VCaP (cell line): ENCODE measurements around the gene GHRH.

Experiments used
- H3K27ac ChIP-seq: fragments of 450-650 bp; 2 replicates; pipeline ENCODE4 v1.5.1; 2017
- TF ChIP-seq, protein P1 (sequence below): fragments of 450-650 bp; conservative IDR thresholded peaks from 2 replicates; pipeline ENCODE4 v1.5.1; 2017; ENCODE audit warnings: mild to moderate bottlenecking, moderate library complexity

The GHRH gene

DNA sequence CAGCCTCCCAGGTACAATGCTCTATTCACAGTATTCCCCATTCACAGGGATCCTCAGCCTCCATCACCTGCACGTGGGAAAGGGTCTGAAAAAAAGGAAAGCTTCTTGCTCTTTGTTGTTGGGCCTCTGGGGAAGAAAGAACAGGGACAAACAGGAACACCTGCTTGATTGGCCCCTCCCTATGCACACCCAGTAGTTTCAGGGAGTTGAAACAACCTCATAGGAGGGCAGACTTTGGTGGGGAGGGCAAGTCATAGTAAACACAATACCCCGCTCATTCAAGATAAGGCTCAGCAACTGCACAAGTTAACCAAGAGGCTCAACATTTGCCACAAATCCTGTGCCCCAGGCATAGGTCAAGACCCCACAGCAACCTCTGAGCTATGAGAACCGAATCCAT, 1.7 kb downstream of the GHRH start:
- TF ChIP-seq, protein P1, sequence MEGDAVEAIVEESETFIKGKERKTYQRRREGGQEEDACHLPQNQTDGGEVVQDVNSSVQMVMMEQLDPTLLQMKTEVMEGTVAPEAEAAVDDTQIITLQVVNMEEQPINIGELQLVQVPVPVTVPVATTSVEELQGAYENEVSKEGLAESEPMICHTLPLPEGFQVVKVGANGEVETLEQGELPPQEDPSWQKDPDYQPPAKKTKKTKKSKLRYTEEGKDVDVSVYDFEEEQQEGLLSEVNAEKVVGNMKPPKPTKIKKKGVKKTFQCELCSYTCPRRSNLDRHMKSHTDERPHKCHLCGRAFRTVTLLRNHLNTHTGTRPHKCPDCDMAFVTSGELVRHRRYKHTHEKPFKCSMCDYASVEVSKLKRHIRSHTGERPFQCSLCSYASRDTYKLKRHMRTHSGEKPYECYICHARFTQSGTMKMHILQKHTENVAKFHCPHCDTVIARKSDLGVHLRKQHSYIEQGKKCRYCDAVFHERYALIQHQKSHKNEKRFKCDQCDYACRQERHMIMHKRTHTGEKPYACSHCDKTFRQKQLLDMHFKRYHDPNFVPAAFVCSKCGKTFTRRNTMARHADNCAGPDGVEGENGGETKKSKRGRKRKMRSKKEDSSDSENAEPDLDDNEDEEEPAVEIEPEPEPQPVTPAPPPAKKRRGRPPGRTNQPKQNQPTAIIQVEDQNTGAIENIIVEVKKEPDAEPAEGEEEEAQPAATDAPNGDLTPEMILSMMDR = no peak
- H3K27ac ChIP-seq = no peak overlapping the region

DNA sequence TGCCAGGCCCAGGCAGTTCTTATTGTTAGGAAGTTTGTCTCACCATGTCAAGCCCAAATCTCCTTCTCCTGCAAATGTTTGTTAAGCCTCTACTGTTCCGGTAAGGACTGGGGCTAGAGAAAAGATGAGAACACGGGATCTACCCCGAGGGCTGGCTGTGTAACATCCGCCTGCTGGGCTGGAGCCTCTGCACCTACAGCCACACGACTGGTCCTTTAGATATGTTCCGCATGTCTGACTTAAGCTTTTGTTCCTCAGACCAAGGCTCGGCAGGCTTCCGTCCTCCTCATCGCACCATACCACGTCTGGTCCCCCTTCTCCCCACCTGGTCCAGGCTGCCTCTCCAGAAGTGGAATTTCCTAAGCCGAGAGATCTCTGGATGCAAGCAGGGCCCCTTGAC, 2.6 kb downstream of the GHRH start:
- no peak overlapping the region for H3K27ac ChIP-seq
- TF ChIP-seq, protein P1 = no peak

DNA sequence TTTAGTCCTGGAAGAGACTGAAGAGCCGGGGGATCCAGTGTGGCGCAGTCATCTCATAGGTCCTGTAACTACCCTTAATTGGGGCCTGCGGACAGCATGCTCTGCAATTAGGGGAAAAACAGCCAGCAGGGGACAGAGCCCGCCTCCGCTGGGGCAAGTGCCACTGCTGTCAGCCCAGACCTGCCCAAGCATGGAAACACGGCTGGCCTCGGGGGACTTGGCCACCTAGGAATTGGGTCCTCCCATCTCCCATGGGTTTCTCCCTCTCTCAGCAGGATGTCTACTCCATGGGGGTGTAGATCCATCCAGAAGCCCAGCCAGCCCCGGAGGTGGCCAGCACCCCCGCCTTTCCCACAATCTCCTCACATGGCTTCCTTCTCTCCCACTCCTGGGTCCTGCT, 3.6 kb downstream of the GHRH start:
- TF ChIP-seq, protein P1 = no peak
- no peak overlapping the region for H3K27ac ChIP-seq

DNA sequence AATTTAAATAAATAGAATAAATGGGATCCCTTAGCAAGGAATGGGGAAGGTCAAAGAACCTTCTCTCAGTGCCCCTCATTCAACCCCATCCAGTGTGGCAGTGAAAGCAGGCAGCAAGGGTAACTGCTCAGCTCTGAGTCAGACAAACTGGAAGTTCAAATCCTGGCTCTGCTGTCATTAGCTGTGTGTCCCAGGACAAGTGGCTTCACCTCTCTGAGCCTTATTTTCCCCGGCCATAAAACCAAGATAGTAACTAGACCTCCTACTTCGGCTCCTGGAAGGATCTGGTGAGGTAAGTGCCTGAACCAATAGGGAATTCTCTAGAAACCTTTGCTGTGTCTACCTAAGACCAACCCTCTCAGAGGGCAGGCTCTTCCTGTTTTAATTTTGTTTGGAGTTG, 4.1 kb downstream of the GHRH start:
- TF ChIP-seq, protein P1 = no peak
- no peak overlapping the region for H3K27ac ChIP-seq

DNA sequence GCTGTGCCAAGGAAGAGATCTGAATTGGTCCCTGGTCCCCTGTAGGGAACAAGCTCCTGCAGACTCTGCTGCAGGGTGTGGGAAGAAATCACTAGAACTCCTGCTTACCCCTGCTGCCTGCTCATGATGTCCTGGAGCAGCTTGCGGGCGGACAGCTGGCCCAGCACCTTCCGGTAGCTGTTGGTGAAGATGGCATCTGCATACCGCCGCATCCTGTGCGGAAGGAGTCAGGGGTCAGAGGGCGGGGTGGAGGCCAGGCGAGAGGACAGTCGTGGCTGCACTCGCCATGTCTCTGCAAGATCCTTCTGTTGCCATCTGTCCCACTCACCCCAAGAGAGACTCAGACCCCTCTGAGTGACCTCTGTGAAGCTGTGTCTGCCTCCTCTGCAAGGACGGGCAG, 5.3 kb downstream of the GHRH start:
- TF ChIP-seq, protein P1 = no peak
- H3K27ac ChIP-seq = no peak overlapping the region

DNA sequence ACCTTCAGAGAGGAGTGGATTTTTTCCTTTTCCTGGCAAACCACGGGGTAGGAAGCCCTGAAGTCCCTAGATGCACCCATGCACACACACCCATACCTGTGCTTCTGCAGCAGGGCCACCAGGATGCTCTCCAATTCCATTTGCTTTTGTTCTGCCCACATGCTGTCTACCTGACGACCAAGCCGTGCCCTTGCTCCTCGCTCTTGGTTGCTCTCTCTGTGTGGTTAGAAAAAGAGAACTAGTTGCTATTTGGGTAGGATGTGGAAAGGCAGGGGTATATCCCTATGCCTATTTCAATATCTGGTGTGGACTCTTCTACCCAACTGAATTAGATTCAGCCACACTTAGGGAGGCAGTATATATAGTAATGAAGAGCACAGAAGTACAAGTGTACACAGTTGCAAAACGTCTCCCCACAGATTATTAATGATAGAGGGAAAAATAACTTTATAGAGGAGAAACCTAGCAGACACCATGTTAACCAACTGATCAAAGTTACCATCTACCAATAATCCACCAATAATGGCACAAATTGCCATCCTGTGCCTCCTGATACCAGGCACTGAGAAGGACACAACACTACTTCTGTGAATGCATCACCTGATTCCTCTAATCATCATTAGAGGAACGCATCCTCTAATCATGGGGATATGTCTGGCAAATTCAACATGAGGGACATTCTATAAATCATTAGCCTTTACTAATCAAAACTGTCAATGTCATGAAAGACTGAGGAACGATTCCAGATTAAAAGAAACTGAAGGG, 7.3 kb downstream of the GHRH start:
- TF ChIP-seq, protein P1 = no peak

DNA sequence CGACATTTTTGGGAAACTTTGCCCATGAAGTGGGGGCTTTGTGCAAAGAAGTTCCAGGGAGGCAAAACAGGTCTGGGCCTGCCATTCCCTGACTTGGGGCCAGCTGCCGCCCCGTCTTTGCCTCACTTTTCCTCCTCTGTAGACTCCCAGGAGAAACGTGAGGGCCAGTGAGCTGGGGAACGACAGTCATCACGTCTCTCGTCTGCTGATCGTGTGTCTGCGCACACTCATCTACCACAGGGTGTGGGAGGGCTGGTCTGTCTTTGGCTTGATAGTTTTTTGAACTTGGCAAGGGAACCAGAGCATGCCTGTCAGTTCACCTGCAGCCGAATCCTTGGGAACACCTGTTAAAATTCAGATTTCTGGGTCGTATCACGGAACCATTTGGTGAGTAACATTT, 8.5 kb downstream of the GHRH start:
- TF ChIP-seq, protein P1 = no peak
- no peak overlapping the region for H3K27ac ChIP-seq

More for the DNA sequence above, 7.3 kb downstream of the GHRH start:
- H3K27ac ChIP-seq = no peak overlapping the region
